COR-L47 (cell line): ENCODE data around the gene CA12.

Experiments used
- DNase-seq: peaks from one replicate; lab custom pipeline; 2025; lab: John Stamatoyannopoulos, UW

Gene CA12

GRCh38 chr15:63306492-63307073 is 75.1 kb downstream of the CA12 start:
- DNase-seq, result no peak

- no peak for DNase-seq
Measured at GRCh38 chr15:63305260-63305659, 76.4 kb downstream of the CA12 start.

- DNase-seq, result peak; percentile 49
Measured at GRCh38 chr15:63301088-63301487, 80.6 kb downstream of the CA12 start.

GRCh38 chr15:63299943-63300575 is 81.6 kb downstream of the CA12 start:
- no peak for DNase-seq

- DNase-seq, result no peak
Measured at GRCh38 chr15:63296195-63296594, 85.5 kb downstream of the CA12 start.

- DNase-seq, result no peak
Measured at GRCh38 chr15:63295341-63295740, 86.3 kb downstream of the CA12 start.

- no peak for DNase-seq
Measured at GRCh38 chr15:63294359-63294758, 87.3 kb downstream of the CA12 start.

GRCh38 chr15:63292771-63293170 is 88.9 kb downstream of the CA12 start:
- DNase-seq, result no peak

- no peak for DNase-seq
Measured at GRCh38 chr15:63292241-63292640, 89.4 kb downstream of the CA12 start.

GRCh38 chr15:63291507-63291906 is 90.1 kb downstream of the CA12 start:
- no peak for DNase-seq

GRCh38 chr15:63288778-63289378 is 92.8 kb downstream of the CA12 start:
- peak; percentile 49 for DNase-seq

- DNase-seq, result no peak
Measured at GRCh38 chr15:63288342-63288741, 93.3 kb downstream of the CA12 start.

- no peak for DNase-seq
Measured at GRCh38 chr15:63287109-63287508, 94.5 kb downstream of the CA12 start.

- DNase-seq, result no peak
Measured at GRCh38 chr15:63284335-63284734, 97.3 kb downstream of the CA12 start.

GRCh38 chr15:63283126-63283525 is 98.5 kb downstream of the CA12 start:
- no peak for DNase-seq

- no peak for DNase-seq
Measured at GRCh38 chr15:63277893-63278456, 103.7 kb downstream of the CA12 start.

- peak; percentile 87 for DNase-seq
Measured at GRCh38 chr15:63277038-63277892, 104.4 kb downstream of the CA12 start, which contains the start of gene APH1B. APH1B (plus strand) TSS chr15:63277605; CDS start chr15:63277624, 19 bp downstream.

- no peak for DNase-seq
Measured at GRCh38 chr15:63276342-63277037, 105.2 kb downstream of the CA12 start.

- peak; percentile 7 for DNase-seq
Measured at GRCh38 chr15:63274427-63274826, 107.2 kb downstream of the CA12 start.
